ENCODE results near the gene MAGI2. TPM values are rescaled to one million over a fixed set of nuclear protein-coding genes. Genes with fewer than 3 reads are reported as not detected.
A peak's percentile ranks its signal among the peaks of the same experiment; 100 is the strongest.

Gene MAGI2
- total and polyA plus RNA-seq, 2 of the 13 experiments (the other 11 are each of a cell fraction or from before 2014, with no cell fraction given): 1.5 to 3.8 TPM

GRCh38 chr7:79317728-79318127 lies 135.7 kb downstream of the MAGI2 start (continued):
- no peak for TF ChIP-seq PRDM15 (CRISPR knock-in tag; IDR thresholded peaks at IDR 0.05)
- peak; percentile 84 for TF ChIP-seq GATAD2A (CRISPR knock-in tag; IDR thresholded peaks at IDR 0.05)
- 0 out of 2 replicates have a peak, but pooled peaks have one; percentile 59 for TF ChIP-seq JUN (CRISPR knock-in tag; IDR thresholded peaks at IDR 0.05)
- TF ChIP-seq FOXA1 (IDR thresholded peaks at IDR 0.05): no peak
- TF ChIP-seq FOXA1 (CRISPR knock-in tag; IDR thresholded peaks at IDR 0.05): peak; percentile 54; the same call in 1 of the 2 replicates
- 0 out of 2 replicates have a peak, but pooled peaks have one; percentile 19 for TF ChIP-seq ATF1 (CRISPR knock-in tag; IDR thresholded peaks at IDR 0.05)
- 0 out of 2 replicates have a peak, but pooled peaks have one; percentile 46 for TF ChIP-seq ZNF205 (CRISPR knock-in tag; IDR thresholded peaks at IDR 0.05)
- peak; percentile 26; the same call in 1 of the 2 replicates for TF ChIP-seq SAP130 (CRISPR knock-in tag; IDR thresholded peaks at IDR 0.05; ENCODE audit: low read depth)
- no peak for TF ChIP-seq ATF6 (CRISPR knock-in tag; conservative IDR thresholded peaks at IDR 0.05)
- TF ChIP-seq HMG20A (CRISPR knock-in tag; IDR thresholded peaks at IDR 0.05; ENCODE audit: borderline replicate concordance): peak; percentile 68; the same call in 1 of the 2 replicates
- no peak for TF ChIP-seq E2F2 (CRISPR knock-in tag; IDR thresholded peaks at IDR 0.05; ENCODE audit: borderline replicate concordance)
- no peak for TF ChIP-seq REPIN1 (CRISPR knock-in tag; IDR thresholded peaks at IDR 0.05; ENCODE audit: borderline replicate concordance, low read depth)
- no peak for TF ChIP-seq EHMT2 (IDR thresholded peaks at IDR 0.05; ENCODE audit: borderline replicate concordance, low read depth, low read length)
- no peak for TF ChIP-seq KLF6 (CRISPR knock-in tag; IDR thresholded peaks at IDR 0.05)
- no peak for TF ChIP-seq ZNF547 (CRISPR knock-in tag; IDR thresholded peaks at IDR 0.05)
- TF ChIP-seq POGZ (CRISPR knock-in tag; IDR thresholded peaks at IDR 0.05): peak; percentile 30; the same call in 1 of the 2 replicates
- TF ChIP-seq NR2F6 (IDR thresholded peaks at IDR 0.05): 0 out of 2 replicates have a peak, but pooled peaks have one; percentile 12
- peak; percentile 35; the same call in 1 of the 2 replicates for TF ChIP-seq NR2F6 (CRISPR knock-in tag; IDR thresholded peaks at IDR 0.05)
- no peak for TF ChIP-seq MAFK (conservative IDR thresholded peaks at IDR 0.05 in 1 of 2, IDR thresholded peaks at IDR 0.05 in 1 of 2; ENCODE audit: low read length in 2 of 2)
- peak; percentile 39; the same call in 1 of the 2 replicates for TF ChIP-seq ZNF652 (CRISPR knock-in tag; IDR thresholded peaks at IDR 0.05; ENCODE audit: borderline replicate concordance, low read depth)
- TF ChIP-seq GTF2F1 (IDR thresholded peaks at IDR 0.05; ENCODE audit: low read length): no peak
- no peak for TF ChIP-seq SMARCC2 (IDR thresholded peaks at IDR 0.05)
- TF ChIP-seq HNRNPH1 (optimal IDR thresholded peaks at IDR 0.05; ENCODE audit: low read depth, low read length): no peak
- TF ChIP-seq ZNF644 (CRISPR knock-in tag; IDR thresholded peaks at IDR 0.05; ENCODE audit: low read depth): peak; percentile 41; the same call in 1 of the 2 replicates
- TF ChIP-seq FOSL2 (CRISPR knock-in tag; IDR thresholded peaks at IDR 0.05): peak; percentile 97
- no peak for TF ChIP-seq RAD51 (IDR thresholded peaks at IDR 0.05; ENCODE audit: borderline replicate concordance)
- TF ChIP-seq ZMYM4 (CRISPR knock-in tag; IDR thresholded peaks at IDR 0.05): 0 out of 2 replicates have a peak, but pooled peaks have one; percentile 26
- TF ChIP-seq HNF4A (CRISPR knock-in tag; IDR thresholded peaks at IDR 0.05): peak; percentile 59
- TF ChIP-seq SP140L (CRISPR knock-in tag; IDR thresholded peaks at IDR 0.05; ENCODE audit: borderline replicate concordance): no peak
